Epithelial cell of proximal tubule (primary cell): ENCODE results near the gene CACNA2D1. TPM values are rescaled to one million over a fixed set of nuclear protein-coding genes. Genes with fewer than 3 reads are reported as not detected.

ENCODE experiments used
- DNase-seq: peaks from one replicate; pipeline ENCODE4 v3.0.0-alpha.2; 2011; ENCODE audit warnings: low read depth
- H3K4me3 ChIP-seq: 2 replicates; pipeline ENCODE4 v1.5.1; 2011; ENCODE audit warnings: low read depth, mild to moderate bottlenecking, low read length
- CTCF ChIP-seq: conservative IDR thresholded peaks from 2 replicates; pipeline ENCODE4 v1.5.1; 2012; ENCODE audit warnings: low read depth, mild to moderate bottlenecking, low read length
- total RNA-seq: library from RNA; depleted of rRNA; stranded (reverse); fragments of >200 nt; gene quantifications from 2 replicates; pipeline ENCODE4 v1.2.3, GENCODE V29; 2015

The CACNA2D1 gene
- total RNA-seq, 1 donor from 2014 or later, result 6.1 TPM

GRCh38 chr7:82210416-82211184, 233.0 kb downstream of the CACNA2D1 start:
- no peak for TF ChIP-seq CTCF
- DNase-seq, result no peak
- H3K4me3 ChIP-seq, result no peak overlapping the region

GRCh38 chr7:82209179-82209747, 234.3 kb downstream of the CACNA2D1 start:
- no peak for TF ChIP-seq CTCF
- no peak for DNase-seq
- H3K4me3 ChIP-seq, result no peak overlapping the region

GRCh38 chr7:82204694-82205093, 238.9 kb downstream of the CACNA2D1 start:
- H3K4me3 ChIP-seq, result no peak overlapping the region
- TF ChIP-seq CTCF, result no peak
- peak; percentile 96 for DNase-seq

GRCh38 chr7:82202965-82203364, 240.6 kb downstream of the CACNA2D1 start:
- DNase-seq, result no peak
- no peak for TF ChIP-seq CTCF
- H3K4me3 ChIP-seq, result no peak overlapping the region

- no peak for DNase-seq
- H3K4me3 ChIP-seq, result no peak overlapping the region
- TF ChIP-seq CTCF, result no peak
Observed at GRCh38 chr7:82202107-82202506, 241.5 kb downstream of the CACNA2D1 start.

GRCh38 chr7:82200601-82201000, 243.0 kb downstream of the CACNA2D1 start:
- TF ChIP-seq CTCF, result no peak
- no peak overlapping the region for H3K4me3 ChIP-seq
- no peak for DNase-seq

GRCh38 chr7:82194016-82194643, 249.4 kb downstream of the CACNA2D1 start:
- DNase-seq, result peak; percentile 16
- TF ChIP-seq CTCF, result no peak
- H3K4me3 ChIP-seq, result no peak overlapping the region
